Measurements from ENCODE around the gene MALRD1. TPM values are rescaled to one million over a fixed set of nuclear protein-coding genes. Genes with fewer than 3 reads are reported as not detected.

The MALRD1 gene
- total and polyA plus RNA-seq, 10 donors, result 0.06 to 1.6 (median 0.43) TPM

- TF ChIP-seq POLR2A (IDR thresholded peaks at IDR 0.05) (no peak), CTCF (IDR thresholded peaks at IDR 0.05 in 8 of 11, conservative IDR thresholded peaks at IDR 0.05 in 3 of 11) (no peak), POLR2AphosphoS5 (IDR thresholded peaks at IDR 0.05) (no peak)
- 70 to 86% (median 81%) methylated on average over 3 of the region's 3 CpGs for WGBS, 5 donors
- Histone ChIP-seq H3K4me3 (no peak overlapping the region), H3K9me3 (no peaks in the 10 kb centered on the region), H3K27me3 (replicated peaks in 1 of 7) (no peaks in the 10 kb centered on the region), H3K4me1 (no peaks in the 10 kb centered on the region), H3K36me3 (no peaks in the 10 kb centered on the region), H3K27ac (no peak overlapping the region)
- no peak for DNase-seq
- intact Hi-C loops (cut with DNase I; ENCODE audit: low total_unique reads), result no loop called here
Observed at GRCh38 chr10:19576576-19576975, 528.0 kb downstream of the MALRD1 start.

- Histone ChIP-seq H3K27ac (no peak overlapping the region), H3K4me3 (no peak overlapping the region), H3K4me1 (no peaks in the 10 kb centered on the region), H3K36me3 (no peaks in the 10 kb centered on the region), H3K9me3 (no peaks in the 10 kb centered on the region), H3K27me3 (replicated peaks in 1 of 7) (no peaks in the 10 kb centered on the region)
- 85 to 94% (median 92%) methylated on average over 2 of the region's 2 CpGs for WGBS, 5 donors
- intact Hi-C loops (cut with DNase I; ENCODE audit: low total_unique reads), result no loop called here
- no peak for TF ChIP-seq CTCF (IDR thresholded peaks at IDR 0.05 in 8 of 11, conservative IDR thresholded peaks at IDR 0.05 in 3 of 11)
- TF ChIP-seq POLR2A (IDR thresholded peaks at IDR 0.05), result no peak
- no peak for TF ChIP-seq POLR2AphosphoS5 (IDR thresholded peaks at IDR 0.05)
- DNase-seq, result no peak
Observed at GRCh38 chr10:19577381-19577780, 528.8 kb downstream of the MALRD1 start.

- TF ChIP-seq POLR2AphosphoS5 (IDR thresholded peaks at IDR 0.05) (no peak), POLR2A (IDR thresholded peaks at IDR 0.05) (no peak), CTCF (IDR thresholded peaks at IDR 0.05 in 8 of 11, conservative IDR thresholded peaks at IDR 0.05 in 3 of 11) (no peak)
- intact Hi-C loops (cut with DNase I; ENCODE audit: low total_unique reads), result no loop called here
- Histone ChIP-seq H3K9me3 (no peaks in the 10 kb centered on the region), H3K27me3 (replicated peaks in 1 of 7) (no peaks in the 10 kb centered on the region), H3K36me3 (no peaks in the 10 kb centered on the region), H3K4me3 (no peak overlapping the region), H3K4me1 (no peaks in the 10 kb centered on the region), H3K27ac (no peak overlapping the region)
- 35 to 38% (median 36%) methylated on average over 1 of the region's 1 CpG for WGBS, 5 donors
- no peak for DNase-seq
Observed at GRCh38 chr10:19577807-19578206, 529.2 kb downstream of the MALRD1 start.

GRCh38 chr10:19578571-19578970, 530.0 kb downstream of the MALRD1 start:
- Histone ChIP-seq H3K27me3 (replicated peaks in 1 of 7) (no peaks in the 10 kb centered on the region), H3K9me3 (no peaks in the 10 kb centered on the region), H3K4me3 (no peak overlapping the region), H3K4me1 (no peaks in the 10 kb centered on the region), H3K36me3 (no peaks in the 10 kb centered on the region), H3K27ac (no peak overlapping the region)
- TF ChIP-seq CTCF (IDR thresholded peaks at IDR 0.05 in 8 of 11, conservative IDR thresholded peaks at IDR 0.05 in 3 of 11) (no peak), POLR2AphosphoS5 (IDR thresholded peaks at IDR 0.05) (no peak), POLR2A (IDR thresholded peaks at IDR 0.05) (no peak)
- DNase-seq, result no peak
- whole genome bisulfite sequencing, 5 donors, result 65 to 84% (median 72%) methylated on average over 6 of the region's 6 CpGs
- intact Hi-C loops (cut with DNase I; ENCODE audit: low total_unique reads), result no loop called here
